Activated T-cell treated with anti-CD3 and anti-CD28 coated beads, Interleukin-2, amount 50 U/mL, for 1 hour (primary cell): ENCODE results near the gene ATP8A2.
"Not testable (repeated sequence)": the region's sequence is repeated elsewhere in the genome, so short reads cannot be mapped to it uniquely, and the experiment has no call there.

Source experiments
- DNase-seq: peaks from one replicate; pipeline ENCODE4 v3.0.0-alpha.2; 2020

The ATP8A2 gene

DNA sequence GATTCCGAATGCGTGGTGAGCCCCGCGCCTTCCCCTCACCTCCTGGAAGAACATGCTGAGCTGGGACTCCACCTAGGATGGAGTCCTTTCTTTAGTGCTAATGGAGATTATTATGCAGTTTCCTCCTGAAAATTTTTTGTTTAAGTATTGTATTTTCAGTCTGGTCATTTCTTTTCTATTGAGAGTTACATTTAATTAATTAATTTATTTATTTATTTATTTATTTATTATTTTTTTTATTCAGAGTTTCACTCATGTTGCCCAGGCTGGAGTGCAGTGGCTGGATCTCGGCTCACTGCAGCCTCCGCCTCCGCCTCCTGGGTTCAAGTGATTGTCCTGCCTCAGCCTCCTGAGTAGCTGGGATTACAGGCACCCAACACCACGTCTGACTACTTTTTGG is 400.8 kb downstream of the ATP8A2 start:
- not testable (repeated sequence) for DNase-seq

DNA sequence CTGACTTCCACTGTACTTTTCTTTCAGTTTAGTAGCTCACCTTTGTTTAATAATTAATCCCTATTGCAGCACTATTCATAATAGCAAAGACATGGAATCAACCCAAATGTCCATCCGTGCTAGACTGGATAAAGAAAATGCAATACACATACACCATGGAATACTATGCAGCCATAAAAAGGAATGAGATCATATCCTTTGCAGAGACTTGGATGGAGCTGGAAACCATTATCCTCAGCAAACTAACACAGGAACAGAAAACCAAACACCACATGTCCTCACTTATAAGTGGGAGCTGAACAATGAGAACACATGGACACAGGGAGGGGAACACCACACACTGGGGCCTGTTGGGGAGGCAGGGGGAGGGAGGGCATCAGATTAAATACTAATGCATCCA is 402.3 kb downstream of the ATP8A2 start:
- not testable (repeated sequence) for DNase-seq

DNA sequence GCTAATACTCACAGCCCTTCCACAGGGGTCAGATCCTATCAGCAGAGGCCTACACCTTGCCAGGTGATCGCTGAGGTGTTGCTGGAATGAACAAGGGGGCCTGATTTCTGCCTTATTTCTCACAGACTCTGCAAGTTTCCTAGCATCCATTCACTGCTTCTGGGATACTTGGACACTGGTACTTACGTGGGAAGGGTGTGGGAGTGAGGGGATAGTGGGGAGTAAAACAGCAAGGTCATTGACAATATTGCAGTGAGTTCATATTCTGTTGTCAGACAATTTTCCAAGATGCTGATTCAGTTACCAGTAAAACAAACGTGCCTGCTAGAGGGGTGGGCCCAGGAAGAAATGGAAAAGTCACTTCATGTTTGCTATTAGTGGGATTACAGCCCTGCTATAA is 403.5 kb downstream of the ATP8A2 start:
- no peak for DNase-seq

DNA sequence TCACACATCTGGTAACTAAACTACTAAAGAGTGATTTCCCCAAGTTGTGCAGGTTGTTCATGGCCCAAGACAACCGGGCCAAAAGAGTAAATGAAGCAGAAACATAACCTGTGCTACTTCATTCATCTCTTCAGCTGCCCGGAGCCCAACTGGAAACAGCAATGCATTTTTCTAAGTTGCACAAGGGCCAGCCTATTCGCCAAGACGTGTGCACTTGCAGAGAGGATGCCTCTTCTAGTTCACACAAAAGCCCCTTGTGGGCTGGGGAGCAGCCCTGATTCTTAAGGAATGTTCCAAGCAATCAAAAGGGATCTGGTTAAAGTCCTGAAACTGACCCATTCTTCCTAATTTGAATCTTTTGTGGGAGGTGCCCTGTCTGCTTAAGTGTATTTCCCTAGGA is 404.2 kb downstream of the ATP8A2 start:
- DNase-seq, result no peak

DNA sequence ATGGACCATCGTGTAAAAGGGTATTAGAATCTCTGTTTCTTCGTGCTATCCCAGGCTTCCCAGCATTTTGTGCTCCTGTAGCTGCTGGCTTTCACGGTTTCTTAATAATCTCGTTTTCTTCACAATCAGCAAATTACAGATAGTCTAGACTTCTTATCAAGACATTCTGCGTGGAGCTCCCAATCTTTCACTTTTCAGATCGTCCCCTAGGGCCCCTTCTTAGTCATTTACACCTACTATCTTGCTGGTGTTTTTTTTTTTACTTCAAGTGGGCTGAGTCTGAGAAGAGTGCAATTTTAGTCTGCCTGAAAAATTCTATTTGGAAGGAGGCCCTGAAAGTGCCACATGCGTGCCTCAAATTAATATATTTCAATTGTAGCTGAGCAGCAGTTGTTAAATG is 404.9 kb downstream of the ATP8A2 start:
- DNase-seq, result no peak

DNA sequence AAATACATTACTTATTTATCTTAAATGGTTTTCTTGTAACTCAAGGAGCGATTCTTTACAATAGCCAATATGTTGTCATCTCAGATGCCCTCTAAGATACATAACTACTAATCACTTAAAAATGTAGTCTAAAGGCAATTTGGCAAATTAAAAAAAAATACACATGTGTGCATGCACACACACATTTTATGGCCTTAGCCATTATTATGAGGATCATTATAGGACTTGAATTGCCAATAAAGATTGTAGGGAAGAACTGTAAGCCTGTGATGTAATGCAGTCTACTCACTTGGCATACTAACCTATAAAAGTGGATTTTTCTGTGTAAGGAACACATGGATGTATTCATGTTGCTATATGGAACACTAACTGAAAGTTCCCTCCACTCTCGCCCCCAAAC is 405.7 kb downstream of the ATP8A2 start:
- no peak for DNase-seq

DNA sequence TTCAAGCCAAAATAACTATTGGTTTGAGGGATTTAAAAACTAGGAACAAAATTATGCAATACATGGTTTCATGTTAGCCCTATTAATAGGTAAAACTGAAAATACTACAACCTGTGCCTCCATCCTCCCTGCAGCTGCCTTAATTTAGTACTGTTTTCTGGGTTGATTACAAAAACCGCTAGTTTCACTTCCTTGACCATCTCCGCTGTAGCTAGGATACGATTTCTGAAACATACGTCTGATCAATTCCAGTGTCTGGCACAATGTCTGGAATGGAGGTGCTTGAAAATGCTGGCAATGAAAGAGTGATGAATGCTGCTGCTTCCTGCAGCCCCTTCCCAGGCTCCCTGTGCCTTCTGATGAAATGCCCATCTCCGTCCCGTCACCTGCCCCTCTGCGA is 406.6 kb downstream of the ATP8A2 start:
- no peak for DNase-seq

DNA sequence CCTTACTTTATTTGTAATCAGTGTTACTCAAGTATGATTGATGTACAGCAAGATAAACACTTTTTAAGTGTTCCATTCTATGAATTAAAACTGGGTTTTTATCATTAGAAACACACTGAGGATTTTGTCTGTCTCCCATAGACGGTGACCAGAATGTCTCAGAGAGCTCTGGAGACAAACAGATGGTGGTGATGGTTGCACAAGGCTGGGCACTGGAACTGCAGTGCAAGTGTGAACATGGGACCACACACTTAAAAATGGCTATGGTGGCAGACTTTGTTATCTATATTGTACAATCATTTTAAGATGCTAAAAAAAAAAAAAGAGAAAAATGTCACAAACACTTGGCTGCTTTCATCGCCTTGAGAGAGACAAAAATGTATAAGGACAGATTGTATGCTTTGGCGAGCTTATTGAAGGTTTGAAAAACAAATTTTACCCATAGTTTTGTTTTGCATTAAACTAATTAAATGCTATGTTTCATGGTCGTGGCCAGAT is 407.1 kb downstream of the ATP8A2 start:
- DNase-seq, result no peak

DNA sequence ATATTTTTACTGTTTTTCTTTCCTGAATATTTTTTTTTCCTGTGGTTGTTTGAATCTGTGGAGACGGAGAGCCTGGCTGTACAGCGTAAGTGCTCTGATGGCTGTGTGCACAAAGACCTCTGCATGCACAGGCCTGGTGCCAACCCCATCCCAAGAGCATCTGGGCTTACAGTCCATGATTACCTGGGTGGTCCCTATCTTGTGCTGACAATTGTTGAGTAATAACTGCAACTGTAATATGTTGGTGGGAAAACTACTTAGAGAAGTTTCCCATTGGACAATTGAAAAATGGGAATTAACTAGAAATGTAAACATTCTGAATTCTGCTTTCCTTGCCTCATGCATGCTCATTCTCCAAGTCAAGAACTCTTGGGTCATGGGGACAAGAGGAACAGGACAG is 411.3 kb downstream of the ATP8A2 start:
- DNase-seq, result no peak

DNA sequence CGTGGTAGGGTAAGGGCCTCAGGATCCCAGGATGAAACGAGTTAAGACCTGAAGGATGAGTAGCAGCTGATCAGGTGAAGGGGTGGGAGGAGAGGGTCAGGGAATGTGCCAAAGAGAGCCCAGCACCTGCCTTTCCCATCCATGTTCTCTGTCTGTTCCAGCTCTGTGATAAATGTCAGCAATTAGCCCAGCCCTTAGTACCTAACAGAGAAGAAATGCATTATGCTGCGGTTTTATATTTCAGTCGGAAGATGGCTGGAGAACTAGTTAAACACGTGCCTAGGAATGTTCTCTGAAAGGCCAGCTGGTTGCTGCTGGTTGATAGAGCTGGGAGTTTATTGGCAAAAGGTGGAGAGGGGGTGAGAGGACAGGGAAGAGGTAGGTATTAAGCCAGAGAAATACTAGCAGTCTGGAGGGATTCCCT is 411.8 kb downstream of the ATP8A2 start:
- DNase-seq, result no peak

DNA sequence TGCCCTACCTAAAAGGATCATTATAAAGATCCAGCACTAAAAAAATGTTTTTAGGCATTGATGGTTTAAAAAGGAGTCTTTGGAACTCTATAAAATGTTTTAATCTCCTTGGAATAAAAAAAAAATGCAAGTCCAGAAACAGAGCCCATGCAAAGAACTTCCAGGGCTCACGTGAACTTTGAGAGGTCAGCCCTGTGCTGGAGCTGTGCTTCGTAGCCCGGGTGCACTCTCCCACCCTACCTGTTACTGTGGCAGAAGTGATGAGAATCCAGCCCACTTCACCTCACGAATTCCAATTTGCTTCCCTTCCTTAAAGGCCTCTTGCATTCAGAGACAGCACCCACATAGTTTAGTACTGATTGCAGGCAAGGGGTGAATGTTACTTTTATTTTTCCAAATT is 412.3 kb downstream of the ATP8A2 start:
- no peak for DNase-seq

DNA sequence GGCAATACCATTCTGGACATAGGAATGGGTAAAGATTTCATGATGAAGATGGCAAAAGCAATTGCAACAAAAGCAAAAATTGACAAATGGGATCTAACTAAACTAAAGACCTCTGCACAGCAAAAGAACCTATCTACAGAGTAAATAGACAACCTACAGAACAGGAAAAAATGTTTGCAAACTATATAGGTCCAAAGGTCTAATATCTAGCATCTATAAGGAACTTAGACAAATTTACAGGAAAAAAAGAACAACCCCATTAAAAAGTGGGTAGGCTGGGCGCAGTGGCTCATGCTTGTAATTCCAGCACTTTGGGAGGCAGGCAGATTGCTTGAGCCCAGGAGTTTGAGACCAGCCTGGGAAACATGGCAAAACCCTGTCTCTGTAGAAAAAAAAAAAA is 418.4 kb downstream of the ATP8A2 start:
- not testable (repeated sequence) for DNase-seq

DNA sequence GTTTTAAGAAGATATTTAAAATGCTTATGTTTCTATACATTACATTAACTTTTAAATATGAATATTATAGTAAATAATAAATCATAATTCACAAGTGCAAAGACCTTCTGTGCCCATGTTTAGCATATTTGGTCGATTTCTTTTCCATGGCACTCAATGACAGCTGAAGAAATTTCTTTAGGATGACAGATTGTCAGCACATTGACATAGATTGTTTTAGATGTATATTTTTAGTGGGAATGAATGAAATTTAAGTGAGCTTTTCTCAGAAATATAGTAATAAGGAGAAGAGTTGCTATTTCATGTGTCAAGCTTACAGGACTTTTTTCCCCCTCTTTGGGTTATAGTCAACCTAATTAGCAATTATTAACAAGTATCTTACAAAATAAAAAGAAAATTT is 423.5 kb downstream of the ATP8A2 start:
- DNase-seq, result no peak

DNA sequence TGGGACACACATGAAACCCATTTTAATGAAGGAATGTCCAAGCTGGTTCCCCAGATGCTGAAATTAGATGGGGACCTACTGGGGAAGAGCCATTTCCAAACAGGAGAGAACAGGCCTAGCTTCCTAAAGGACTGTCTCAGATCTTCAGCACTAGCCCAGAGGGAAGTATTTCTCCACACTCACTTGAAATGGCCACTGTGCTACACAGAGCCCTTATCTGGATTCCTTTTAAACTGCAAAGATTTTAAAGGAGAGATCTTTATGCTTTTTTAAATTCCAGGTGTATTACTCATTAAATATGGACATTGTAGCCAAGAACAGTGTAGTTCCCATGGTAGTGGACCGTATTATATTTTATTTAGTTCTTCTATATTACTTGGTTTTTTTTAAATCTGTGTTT is 424.7 kb downstream of the ATP8A2 start:
- no peak for DNase-seq

DNA sequence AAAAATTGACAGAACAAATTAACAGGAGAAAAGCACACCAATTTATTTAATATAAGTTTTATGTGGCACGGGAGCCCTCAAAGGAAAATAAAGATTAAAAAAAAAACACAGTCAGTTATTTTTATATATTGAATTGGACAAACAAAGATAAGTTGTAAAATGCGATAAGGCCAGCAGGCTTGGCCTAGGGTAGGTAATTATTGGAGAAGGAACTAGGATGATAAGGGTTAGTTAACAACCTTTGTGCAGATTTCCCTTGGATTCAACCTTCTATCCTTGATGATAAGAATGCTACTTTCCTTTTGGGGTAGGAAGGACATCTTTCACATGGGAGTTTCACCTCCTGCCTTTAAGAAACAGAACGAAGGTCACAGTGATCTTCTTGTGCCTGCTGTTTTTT is 427.2 kb downstream of the ATP8A2 start:
- DNase-seq, result no peak

DNA sequence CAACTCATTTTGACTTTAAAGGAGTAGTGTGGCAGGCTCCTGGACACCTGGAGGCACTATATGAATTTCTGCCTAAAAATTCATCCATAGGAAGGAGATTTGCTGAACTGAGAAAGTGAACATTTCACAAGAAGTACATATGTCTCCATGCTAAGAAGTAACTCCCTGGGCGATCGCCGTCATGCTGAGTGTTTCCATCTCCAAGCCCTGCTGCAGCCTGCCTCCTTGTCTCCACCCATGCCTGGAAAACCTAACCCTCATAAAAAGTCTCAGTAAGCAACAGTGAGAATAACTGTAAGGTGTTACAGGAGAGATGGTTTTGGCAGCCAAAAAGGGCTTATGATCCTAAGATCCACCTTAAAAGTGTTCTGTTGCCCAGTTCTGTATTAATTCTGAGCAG is 428.7 kb downstream of the ATP8A2 start:
- no peak for DNase-seq

DNA sequence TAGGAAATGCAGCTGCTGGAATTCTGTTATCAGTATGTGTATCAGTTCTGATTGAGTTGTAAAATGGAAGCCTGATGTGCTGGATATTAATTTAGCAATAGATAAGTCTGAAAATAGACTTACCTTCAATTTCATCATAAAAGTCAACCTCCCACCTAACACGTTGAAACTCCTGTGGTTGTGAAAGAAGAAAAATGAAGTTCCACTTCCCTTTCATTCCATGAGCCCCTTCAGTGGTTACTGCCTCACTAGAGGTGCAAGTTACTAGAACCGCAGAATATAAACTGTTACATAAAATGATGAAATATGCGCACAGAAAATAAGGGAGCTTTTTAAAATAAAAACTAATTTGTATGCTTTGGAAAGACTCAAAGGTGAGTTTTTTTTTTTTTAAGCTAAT is 430.8 kb downstream of the ATP8A2 start:
- DNase-seq, result no peak

DNA sequence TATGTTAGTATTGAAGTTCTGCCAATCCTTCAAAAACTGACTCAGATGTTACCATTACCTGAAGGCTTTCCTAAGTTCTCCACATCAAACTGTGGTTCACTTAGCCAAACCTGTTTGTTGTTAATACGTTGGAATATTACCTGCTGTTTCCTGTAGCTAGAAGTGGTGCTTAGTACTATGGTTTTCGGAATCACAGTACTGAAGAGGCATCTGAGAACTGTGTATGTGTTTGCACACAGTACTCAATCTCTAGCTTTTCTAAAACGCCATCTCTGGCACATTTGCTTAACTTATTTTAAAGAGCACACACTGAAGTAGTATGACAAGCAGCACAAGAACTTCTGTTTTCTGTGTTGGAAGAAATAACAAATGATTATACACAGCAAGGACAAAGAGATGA is 431.9 kb downstream of the ATP8A2 start:
- no peak for DNase-seq

DNA sequence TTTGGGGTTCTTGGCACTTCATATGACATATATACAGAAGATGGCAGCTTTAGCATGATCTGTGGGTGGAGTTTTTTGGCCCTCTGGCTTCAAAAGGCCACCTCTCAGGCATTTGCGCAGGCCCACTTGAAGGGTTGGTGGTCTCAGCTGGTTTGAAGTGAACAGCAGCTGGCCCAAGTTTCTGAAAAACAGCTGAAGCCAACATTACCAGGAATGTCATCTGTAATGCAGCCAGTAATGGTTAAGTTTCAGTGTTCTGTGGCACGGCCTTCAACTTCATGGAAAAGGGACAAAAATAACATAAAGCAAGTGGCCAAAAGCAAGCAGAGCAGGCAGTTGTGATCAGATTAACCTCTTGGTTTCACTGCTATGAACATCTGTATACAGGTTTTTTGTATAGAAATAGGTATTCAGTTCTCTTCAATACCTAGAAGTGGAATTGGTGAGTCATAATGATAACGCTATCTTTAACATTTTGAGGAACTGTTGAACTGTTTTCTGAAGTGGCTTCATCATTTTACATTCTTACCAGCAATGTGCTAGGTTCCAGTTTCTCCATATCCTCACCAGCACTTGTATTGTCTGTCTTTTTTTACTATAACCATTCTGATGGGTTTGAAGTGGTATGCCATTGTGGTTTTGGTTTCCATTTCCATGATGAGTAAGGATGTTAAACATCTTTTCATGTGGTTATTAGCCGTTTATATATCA is 434.6 kb downstream of the ATP8A2 start:
- no peak for DNase-seq

DNA sequence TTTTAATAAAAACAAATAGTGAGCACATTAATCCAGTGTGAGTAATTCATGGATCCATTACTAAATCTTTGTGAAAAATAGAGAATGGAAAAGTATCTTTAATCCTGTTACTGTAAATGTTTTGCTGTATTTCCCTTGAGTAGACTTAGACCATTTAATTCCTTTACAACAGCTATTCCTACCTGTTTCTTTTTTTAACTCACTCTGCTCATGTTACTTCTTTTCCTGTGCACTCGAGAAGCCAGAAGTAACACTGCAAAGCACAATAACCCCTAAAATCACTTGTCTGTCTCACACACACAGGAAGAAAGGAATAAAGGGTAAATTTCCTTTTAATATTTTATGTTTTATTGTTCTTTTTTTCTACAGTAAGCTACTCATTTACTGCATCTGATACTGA is 435.8 kb downstream of the ATP8A2 start:
- no peak for DNase-seq

DNA sequence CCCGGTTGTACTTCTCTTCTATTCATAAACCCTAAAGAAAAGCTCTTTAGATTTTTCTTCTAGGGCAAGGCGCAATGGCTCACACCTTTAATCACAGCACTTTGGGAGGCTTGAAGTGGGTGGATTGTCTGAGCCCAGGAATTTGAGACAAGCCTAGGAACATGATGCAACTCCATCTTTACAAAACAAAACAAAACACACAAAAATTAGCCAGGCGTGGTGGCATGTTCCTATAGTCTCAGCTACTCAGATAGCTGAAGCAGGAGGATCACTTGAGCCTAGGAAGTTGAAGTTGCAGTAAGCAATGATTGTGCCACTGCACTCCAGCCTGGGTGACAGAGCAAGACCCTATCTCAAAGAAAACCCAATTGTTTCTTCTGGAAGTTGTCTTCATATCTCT is 439.7 kb downstream of the ATP8A2 start:
- no peak for DNase-seq

DNA sequence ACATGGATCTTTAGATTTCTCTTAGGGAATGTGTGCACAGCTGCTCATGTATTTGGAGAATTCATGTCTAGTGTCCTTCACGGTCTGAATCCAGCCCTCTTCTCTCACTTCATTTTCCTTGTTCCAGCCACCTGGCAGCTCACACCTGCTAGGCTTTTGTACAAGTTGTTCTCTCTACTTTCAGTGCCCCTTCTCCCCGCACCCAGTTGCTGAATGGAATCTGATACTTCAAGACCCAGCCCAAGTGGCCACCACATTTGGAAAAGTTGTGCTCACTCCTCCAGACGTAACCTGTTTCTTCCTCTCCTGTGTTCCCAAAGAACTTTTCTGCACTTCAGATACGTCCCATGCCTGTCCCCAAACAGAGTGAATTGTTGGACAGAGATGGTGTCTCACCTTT is 444.5 kb downstream of the ATP8A2 start:
- no peak for DNase-seq

DNA sequence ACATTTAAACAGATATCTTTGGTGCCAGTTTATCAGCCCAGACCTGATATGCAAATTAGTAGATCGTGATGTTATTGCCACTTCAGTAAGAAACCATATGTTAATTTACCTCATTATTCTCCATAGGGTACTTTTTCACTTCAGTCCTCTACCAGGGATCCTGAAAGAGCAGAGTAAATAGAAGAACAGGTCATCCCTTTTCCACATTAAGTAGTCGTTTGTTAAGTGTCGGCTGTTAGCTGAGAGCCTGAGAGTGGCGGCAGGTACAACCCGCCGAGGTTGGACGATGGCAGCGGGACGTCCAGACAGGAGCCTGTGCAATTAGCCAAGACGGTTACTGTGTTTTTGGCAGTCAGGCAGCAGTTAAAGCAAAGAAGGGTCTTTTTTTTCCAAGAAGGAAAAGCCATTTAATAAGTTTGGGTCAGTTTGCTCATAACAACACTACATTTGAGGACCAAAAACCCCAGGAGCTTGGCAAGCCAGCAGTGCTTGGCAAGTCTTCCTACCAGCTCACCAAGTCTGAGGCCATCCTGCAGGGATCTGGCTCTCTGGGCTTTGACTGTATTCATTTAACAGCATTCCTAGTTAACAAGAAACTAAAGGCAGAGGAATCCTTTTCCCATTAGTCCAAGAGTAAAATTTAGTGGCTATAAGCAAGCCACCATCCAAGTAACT is 448.2 kb downstream of the ATP8A2 start:
- DNase-seq, result no peak

DNA sequence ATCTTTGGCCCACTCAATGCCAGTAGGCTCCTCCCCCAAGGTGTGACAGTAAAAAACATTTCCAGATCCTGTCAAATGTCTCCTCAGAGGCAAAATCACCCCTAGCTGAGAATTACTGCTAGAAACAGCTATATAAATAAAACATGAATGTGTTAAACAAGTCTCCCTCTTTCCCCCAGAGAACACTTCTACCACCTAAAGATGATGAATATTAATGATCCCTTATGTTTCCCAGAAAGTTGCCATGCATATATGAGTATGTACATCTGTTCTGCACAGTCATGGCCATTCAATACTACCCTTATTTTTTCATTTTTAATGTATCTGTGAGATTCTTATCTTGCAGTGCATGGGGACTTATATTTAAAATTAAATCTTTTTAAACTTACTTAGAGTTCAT is 450.0 kb downstream of the ATP8A2 start:
- DNase-seq, result no peak

DNA sequence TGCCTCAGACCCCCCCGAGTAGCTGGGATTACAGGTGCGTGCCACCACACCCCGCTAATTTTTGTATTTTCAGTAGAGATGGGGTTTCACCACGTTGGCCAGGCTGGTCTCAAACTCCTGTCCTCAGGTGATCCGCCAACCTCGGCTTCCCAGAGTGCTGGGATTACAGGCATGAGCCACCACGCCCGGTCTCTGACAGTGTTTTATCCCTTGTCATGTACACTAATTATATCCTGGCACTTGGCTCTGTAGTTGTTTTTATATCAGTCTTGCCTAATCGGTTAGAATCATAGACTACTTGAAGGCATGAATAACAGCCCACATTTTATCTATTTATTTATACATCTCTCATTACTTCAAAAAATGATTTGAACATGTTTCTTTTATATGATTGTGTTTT is 455.4 kb downstream of the ATP8A2 start:
- not testable (repeated sequence) for DNase-seq
